Activated CD8-positive, alpha-beta memory T cell treated with anti-CD3 and anti-CD28 coated beads, Interleukin-2, amount 50 U/mL, for 4 hours (primary cell): ENCODE measurements around the gene SOHLH2.

ENCODE experiments used
- DNase-seq: peaks from one replicate; pipeline ENCODE4 v3.0.0-alpha.2; 2020

SOHLH2 gene

DNA sequence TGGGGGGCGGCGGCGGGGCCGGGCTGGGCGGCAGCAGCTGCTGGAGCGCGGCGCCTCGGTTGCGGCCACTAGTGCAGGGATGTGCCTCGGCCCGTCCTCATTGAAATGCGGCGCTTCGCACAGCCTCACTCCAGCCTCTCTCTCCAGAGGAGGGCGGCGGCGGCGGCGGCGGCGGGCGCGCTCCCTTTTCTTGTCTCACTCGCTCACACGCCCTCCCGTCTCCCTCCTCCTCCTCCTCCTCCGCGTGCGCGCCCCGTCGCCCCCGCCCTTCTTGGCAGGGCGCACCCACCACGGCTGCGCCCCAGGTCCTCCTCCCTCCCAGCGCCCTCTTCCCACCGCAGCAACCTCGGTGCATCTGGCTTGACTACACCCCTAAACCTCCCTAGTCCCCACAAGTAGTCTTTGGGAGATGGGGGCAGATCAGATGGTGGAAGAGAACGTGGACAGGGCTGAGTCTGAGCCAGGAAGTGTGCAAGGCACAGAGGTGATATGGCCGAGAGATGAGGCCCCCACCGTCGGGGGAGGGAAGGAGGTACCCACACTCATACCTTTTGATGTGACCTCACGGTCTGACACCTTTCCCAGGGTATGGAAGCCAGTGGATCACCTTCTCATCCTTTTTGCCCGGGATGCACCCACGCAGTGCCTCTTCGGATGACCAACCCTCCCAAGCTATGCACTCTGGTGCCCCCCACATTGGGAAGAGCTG is 83.0 kb downstream of the SOHLH2 start, which contains the start of gene DCLK1:
Gene DCLK1 (minus strand): TSS at position 161 of the 709 bp plus-strand sequence.
- DNase-seq, result no peak

DNA sequence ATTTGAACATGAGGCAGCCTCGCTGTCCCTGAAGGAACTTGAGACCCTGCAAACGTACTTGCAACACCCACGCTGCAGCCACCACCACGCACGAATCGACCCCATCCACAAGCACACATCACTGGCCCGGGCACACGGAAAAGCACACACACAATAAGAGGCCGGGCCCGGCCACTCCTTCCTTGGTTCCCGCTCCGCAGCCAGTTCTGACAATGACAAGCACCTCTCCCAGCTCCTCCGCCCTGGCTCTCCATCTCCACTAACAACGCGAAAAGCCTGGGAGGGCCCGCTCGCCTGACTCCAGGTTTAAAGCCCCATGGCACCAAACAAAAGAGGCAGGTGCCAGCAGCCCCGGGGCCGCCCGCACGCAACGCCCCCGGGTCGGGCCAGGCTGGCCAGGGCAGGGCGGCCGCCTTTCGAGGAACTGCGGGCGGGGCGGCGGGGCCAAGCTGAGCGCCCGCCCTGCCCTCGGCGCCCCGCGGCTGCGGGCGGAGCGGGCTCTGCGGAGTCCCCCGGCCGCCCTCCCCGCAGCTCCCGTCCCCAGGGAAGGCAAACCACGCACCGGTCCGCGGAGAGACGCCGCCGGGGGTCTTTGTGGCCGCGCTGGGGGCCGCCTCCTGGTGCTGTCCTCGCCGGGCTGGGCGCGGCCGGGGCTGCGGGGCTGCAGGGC is 83.7 kb downstream of the SOHLH2 start:
- DNase-seq, result no peak

DNA sequence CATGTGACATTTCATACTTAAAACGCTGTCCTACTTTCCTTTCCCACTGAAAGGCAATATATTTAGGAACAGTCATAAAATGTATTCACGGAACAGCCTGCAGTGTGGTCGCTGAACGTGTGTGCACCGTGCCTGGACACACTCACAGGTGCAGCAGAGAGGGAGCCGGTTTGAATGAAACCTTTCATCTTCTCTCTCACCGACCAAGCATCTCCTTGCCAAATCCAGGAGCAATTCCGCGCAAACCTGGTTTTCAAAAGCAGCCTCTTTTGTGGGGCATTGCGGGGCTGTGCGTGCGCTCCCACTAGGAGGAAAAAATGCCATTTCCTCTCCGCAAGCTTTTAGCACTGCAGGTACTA is 84.2 kb downstream of the SOHLH2 start:
- DNase-seq, result no peak

DNA sequence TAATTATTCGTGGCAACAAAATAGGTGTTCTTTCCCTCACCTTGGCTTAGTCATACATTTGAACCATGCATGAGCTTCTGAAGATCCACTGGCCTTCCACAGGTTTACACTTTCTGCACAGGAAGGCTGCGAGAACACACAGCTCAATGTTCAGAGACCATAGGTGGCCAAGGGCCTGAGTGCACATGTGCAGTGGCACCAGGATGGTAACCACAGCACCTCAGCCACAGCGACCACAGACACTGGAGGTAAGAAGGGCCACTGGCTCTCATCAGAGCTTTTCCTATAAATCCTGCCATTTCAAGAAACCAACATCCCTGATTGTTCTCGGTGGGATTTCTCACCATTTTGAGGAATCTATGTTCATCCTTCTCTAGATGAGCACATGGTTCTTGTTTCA is 84.8 kb downstream of the SOHLH2 start:
- no peak for DNase-seq

DNA sequence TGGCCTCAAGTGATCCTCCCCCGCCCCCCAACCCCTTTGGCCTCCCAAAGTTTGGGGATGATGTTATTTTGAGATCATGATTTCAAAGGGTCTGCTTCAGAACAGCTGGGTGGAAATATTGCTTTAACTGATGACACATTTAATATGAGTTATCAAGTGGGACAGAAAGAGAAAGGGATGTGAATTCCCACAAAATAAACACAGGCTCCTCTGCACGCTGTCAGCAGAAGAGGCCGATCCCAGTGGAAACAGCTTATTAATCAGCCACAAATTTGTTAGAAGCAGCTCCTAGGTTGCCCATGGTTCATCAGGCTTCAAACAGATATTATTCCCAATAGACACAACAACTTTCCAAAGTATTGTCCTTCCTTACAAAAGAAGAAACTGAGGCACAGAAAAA is 87.9 kb downstream of the SOHLH2 start:
- no peak for DNase-seq

DNA sequence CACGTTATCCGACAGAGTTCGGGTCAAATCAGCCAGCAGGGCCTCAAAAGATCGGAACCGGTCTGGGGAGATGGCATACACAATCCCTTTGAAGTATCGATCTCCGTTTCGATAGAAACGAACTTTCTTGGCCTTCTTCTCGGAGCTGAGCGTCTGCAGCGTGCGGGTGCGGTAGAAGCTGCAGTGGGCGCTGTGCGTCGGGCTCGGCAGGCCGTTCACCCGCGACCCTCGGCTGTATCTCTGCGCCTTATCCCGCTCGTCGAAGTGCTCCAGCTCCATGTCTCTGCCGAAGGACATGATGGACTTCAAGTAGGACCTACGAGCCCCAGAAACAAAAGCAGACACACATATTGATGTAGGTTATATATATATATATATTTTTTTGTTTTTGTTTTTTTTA is 88.5 kb downstream of the SOHLH2 start:
- DNase-seq, result no peak

DNA sequence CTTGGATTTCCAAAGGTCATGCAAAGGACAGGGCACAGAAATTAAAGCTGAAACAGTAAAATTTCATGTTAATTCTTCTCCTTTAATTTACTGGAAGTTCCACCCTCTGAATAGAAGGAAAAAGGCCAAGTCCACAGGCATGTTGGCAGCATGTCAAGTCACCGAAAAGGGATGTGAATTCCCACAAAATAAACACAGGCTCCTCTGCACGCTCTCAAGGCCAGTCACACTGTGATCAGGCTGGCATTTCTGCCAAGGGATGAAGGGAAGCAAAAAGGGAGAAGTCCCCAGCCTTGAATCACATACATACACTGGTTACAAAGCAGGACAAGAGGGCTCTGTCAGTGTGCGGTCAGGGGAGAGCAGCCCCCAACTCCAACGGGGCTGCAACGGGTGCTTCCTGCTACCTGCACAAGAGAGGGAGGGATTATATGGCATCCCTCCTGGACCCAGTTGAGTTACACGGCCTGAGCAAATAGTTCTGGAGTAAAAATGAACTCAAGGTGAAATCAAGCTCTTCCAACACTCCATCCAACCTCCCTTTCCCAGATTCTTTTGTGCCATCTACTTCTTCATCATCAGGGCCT is 90.0 kb downstream of the SOHLH2 start:
- no peak for DNase-seq
